Measurements from ENCODE around the gene TENM4. TPM values are rescaled to one million over a fixed set of nuclear protein-coding genes. Genes with fewer than 3 reads are reported as not detected.

The TENM4 gene
- total RNA-seq, 4 donors from 2014 or later: 16.8 to 158 (median 120) TPM

DNA sequence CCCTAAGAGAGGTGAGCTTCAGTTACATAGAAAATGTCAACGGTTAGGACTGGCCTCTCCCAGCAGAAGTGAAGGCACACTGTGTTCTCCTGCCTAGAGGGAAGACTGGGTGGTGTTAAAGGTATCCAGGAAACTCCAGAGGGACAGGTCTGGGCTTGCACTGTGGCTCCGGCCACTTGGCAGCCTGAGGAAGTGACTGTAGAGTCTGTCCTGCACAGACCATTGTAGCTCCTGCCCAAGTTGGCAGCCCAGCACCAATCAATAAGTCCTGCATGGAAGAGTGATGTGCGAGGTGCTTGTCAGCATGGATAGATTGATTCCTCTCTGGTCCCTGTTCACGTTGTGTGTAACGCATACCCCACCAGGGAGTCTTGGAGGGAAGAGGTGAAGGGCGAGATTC, 284.8 kb downstream of the TENM4 start:
- WGBS, 2 donors: 93 to 95% methylated on average over 6 of the region's 6 CpGs
- H3K36me3 ChIP-seq: no peaks in the 10 kb centered on the region
- no peaks in the 10 kb centered on the region for H3K27me3 ChIP-seq
- TF ChIP-seq POLR2A (IDR thresholded peaks at IDR 0.05): no peak
- no peak for TF ChIP-seq CTCF (IDR thresholded peaks at IDR 0.05)
- no peak overlapping the region for H3K27ac ChIP-seq
- peaks cover 11 to 14% of the 10 kb centered on the region in 2 donors for H3K4me1 ChIP-seq
- no peak overlapping the region for H3K4me3 ChIP-seq (replicated peaks in 1 of 3)
- DNase-seq: peak in 1 of 2 donors; percentile 7
- H3K9me3 ChIP-seq: no peaks in the 10 kb centered on the region
- intact Hi-C loops (cut with DNase I): no loop called here

GRCh38 chr11:79155237-79155636, 285.6 kb downstream of the TENM4 start:
- H3K27me3 ChIP-seq: no peaks in the 10 kb centered on the region
- 88 to 94% methylated on average over 3 of the region's 3 CpGs for WGBS, 2 donors
- H3K4me3 ChIP-seq (replicated peaks in 1 of 3): no peak overlapping the region
- H3K9me3 ChIP-seq: no peaks in the 10 kb centered on the region
- H3K27ac ChIP-seq: no peak overlapping the region
- intact Hi-C loops (cut with DNase I): no loop called here
- no peak for DNase-seq
- peaks cover 11 to 14% of the 10 kb centered on the region in 2 donors for H3K4me1 ChIP-seq
- TF ChIP-seq CTCF (IDR thresholded peaks at IDR 0.05) (no peak), POLR2A (IDR thresholded peaks at IDR 0.05) (no peak)
- H3K36me3 ChIP-seq: no peaks in the 10 kb centered on the region

DNA sequence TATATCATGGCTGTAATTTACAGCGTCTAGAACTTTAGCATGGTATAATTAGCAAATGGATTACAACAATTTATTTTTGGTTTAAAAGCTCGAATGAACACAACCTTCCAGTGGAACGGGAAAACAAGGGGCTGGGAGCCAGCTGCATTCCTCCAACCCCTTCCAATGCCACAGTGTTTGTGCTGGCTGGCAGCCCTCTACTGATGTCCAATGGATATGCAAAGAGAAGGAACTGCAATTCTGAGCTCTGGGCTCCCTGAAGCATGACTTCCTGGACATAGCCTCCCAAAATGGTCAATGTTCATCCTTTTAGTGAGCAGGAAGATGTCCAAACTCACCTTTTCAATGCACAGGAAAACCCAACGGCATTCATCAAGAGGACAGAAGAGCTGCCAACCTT, 288.3 kb downstream of the TENM4 start:
- WGBS, 2 donors: 29 to 43% methylated on average over 4 of the region's 4 CpGs
- intact Hi-C loops (cut with DNase I): no loop called here
- peak; percentile 58 to 78 for DNase-seq
- peaks cover 11 to 14% of the 10 kb centered on the region in 2 donors for H3K4me1 ChIP-seq
- H3K27me3 ChIP-seq: no peaks in the 10 kb centered on the region
- H3K27ac ChIP-seq: peak overlapping the region in 1 of 3 donors; percentile 12
- no peak for TF ChIP-seq CTCF (IDR thresholded peaks at IDR 0.05)
- TF ChIP-seq POLR2A (IDR thresholded peaks at IDR 0.05): no peak
- H3K4me3 ChIP-seq (replicated peaks in 1 of 3): no peak overlapping the region
- H3K36me3 ChIP-seq: no peaks in the 10 kb centered on the region
- no peaks in the 10 kb centered on the region for H3K9me3 ChIP-seq

DNA sequence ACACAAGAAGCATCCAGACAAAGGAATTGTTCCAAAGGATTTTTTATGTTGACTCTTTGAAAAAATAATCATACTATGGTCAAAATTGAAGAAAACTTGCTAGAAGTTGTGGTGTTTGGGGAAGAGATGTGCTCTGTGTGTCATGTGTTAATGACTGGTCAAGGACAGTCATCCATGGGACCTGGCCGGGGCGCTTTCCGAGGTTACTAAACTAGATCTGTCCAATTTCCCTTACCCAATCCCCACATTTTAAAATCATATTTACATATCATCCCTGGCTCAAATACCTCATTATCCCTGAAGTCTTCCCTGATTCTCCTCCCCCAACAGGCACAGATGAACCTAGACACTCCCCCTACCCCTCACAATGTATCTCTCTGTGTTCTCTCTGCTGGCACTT, 289.4 kb downstream of the TENM4 start:
- DNase-seq: no peak
- Histone ChIP-seq H3K4me3 (replicated peaks in 1 of 3) (no peak overlapping the region), H3K27me3 (no peaks in the 10 kb centered on the region), H3K36me3 (no peaks in the 10 kb centered on the region), H3K27ac (no peak overlapping the region), H3K9me3 (no peaks in the 10 kb centered on the region), H3K4me1 (peaks cover 11 to 14% of the 10 kb centered on the region in 2 donors)
- TF ChIP-seq POLR2A (IDR thresholded peaks at IDR 0.05): no peak
- TF ChIP-seq CTCF (IDR thresholded peaks at IDR 0.05): no peak
- intact Hi-C loops (cut with DNase I): no loop called here
- 92 to 96% methylated on average over 3 of the region's 3 CpGs for WGBS, 2 donors

DNA sequence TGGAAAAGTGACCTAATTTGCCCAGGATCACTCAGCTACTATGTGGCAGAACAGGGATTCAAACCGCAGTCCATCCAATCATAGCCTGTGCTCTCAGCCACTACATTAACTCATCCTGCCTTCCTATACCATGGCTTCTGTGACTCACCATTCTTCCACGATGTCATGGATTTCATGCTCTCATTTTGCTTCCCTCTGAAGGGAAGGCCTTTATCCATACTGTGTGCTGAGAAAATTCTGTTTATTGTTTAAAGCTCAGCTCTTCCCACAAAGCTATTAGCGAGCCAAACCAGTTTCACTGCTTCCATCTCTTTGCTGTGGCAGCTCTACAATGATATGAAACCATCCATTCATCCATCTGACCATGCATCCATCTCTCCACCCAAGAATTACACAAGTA, 289.9 kb downstream of the TENM4 start:
- Histone ChIP-seq H3K4me1 (peaks cover 11 to 14% of the 10 kb centered on the region in 2 donors), H3K9me3 (no peaks in the 10 kb centered on the region), H3K27me3 (no peaks in the 10 kb centered on the region), H3K4me3 (replicated peaks in 1 of 3) (no peak overlapping the region), H3K36me3 (no peaks in the 10 kb centered on the region), H3K27ac (no peak overlapping the region)
- intact Hi-C loops (cut with DNase I): no loop called here
- DNase-seq: no peak
- 56 to 62% methylated on average over 3 of the region's 3 CpGs for WGBS, 2 donors
- TF ChIP-seq CTCF (IDR thresholded peaks at IDR 0.05) (no peak), POLR2A (IDR thresholded peaks at IDR 0.05) (no peak)
